Spleen (tissue), 11 donors: Measurements from ENCODE around the gene NKAIN2. TPM values are rescaled to one million over a fixed set of nuclear protein-coding genes. Genes with fewer than 3 reads are reported as not detected.
"Not testable (repeated sequence)": the region's sequence is repeated elsewhere in the genome, so short reads cannot be mapped to it uniquely, and the experiment has no call there.

Experiments used
- DNase-seq: peaks from one replicate; pipeline ENCODE4 v3.0.0-alpha.2; 2020
- H3K27ac ChIP-seq, 8 donors: fragments of 200-600 bp; sonication (generic) in 7 of 8; 1 replicate in 4 of 8; 2 replicates in 4 of 8; pipeline versions ENCODE4 v1.5.0 to v1.8.0; 2016 to 2021; ENCODE audit warnings: inconsistent platforms in 4 of 8, mild to moderate bottlenecking in 4 of 8, moderate library complexity in 1 of 8
- H3K27me3 ChIP-seq, 7 donors: fragments of 200-600 bp; sonication (generic) in 6 of 7; replicated peaks in 1 of 7; 1 replicate in 4 of 7; 2 replicates in 3 of 7; pipeline versions ENCODE4 v1.5.0 to v1.8.0; 2016 to 2021; ENCODE audit warnings: inconsistent platforms in 3 of 7, mild to moderate bottlenecking in 1 of 7
- H3K36me3 ChIP-seq, 6 donors: fragments of 200-600 bp; sonication (generic) in 5 of 6; 1 replicate in 4 of 6; 2 replicates in 2 of 6; pipeline versions ENCODE4 v1.5.0 to v1.8.0; 2016 to 2021; ENCODE audit warnings: inconsistent platforms in 2 of 6
- H3K4me1 ChIP-seq, 6 donors: fragments of 200-600 bp; sonication (generic) in 5 of 6; 1 replicate in 3 of 6; 2 replicates in 3 of 6; pipeline versions ENCODE4 v1.5.0 to v1.8.0; 2016 to 2021; ENCODE audit warnings: inconsistent platforms in 3 of 6
- H3K4me3 ChIP-seq, 8 donors: fragments of 200-600 bp; sonication (generic) in 7 of 8; 1 replicate in 4 of 8; 2 replicates in 4 of 8; pipeline versions ENCODE4 v1.5.0 to v1.8.0; 2016 to 2021; ENCODE audit warnings: inconsistent platforms in 4 of 8, mild to moderate bottlenecking in 4 of 8, moderate library complexity in 2 of 8
- H3K9me3 ChIP-seq, 8 donors: fragments of 200-600 bp; sonication (generic) in 7 of 8; 1 replicate in 4 of 8; 2 replicates in 4 of 8; pipeline versions ENCODE4 v1.5.0 to v1.8.0; 2016 to 2021; ENCODE audit warnings: inconsistent platforms in 4 of 8
- POLR2A ChIP-seq, 3 donors: fragments of 450-650 bp; IDR thresholded peaks; one replicate each; pipeline ENCODE4 v1.5.1; 2017; ENCODE audit warnings: antibody characterized with exemption in 3 of 3, mild to moderate bottlenecking in 1 of 3
- POLR2AphosphoS5 ChIP-seq, 3 donors: sonication (generic); formaldehyde crosslinking; IDR thresholded peaks; one replicate each; pipeline ENCODE4 v1.5.1; 2017; ENCODE audit warnings: antibody characterized with exemption in 3 of 3
- WGBS, 5 donors: extraction: QIAGEN DNeasy Blood & Tissue Kit in 3 of 5; methylation state at CpG; one replicate each; pipeline versions ENCODE4 v1.1.5 to v1.1.7; 2013 to 2018; 5-methylcytosine and 5-hydroxymethylcytosine counted together
- intact Hi-C: fragments of 100-400 bp; cut with DNase I; formaldehyde crosslinking; loops from one replicate; pipeline ENCODE4 v1.15.0; 2023; ENCODE audit warnings: low total_unique reads
- polyA plus RNA-seq, 3 donors: library from polyadenylated mRNA; stranded (reverse); fragments of 200-250 nt; gene quantifications; one replicate each; pipeline ENCODE4 v1.2.1, GENCODE V29; 2013
- total RNA-seq, 7 donors: library from RNA; depleted of rRNA in 3 of 7; stranded (reverse); fragments of >200 nt in 3 of 7; fragmentation: NEBNext Ultra II Directional in 4 of 7; extraction: Animal tissue kit (Norgen Biotek cat#: 25700) in 4 of 7; gene quantifications; one replicate each; pipeline versions ENCODE4 v1.1.0 to v1.2.1, GENCODE V29; 2016 to 2021
- TF ChIP-seq, protein P1 (sequence below), 11 experiments: fragments of 200-600 bp in 7 of 11; fragments of 450-650 bp in 4 of 11; sonication (generic) in 4 of 11; IDR thresholded peaks in 8 of 11; conservative IDR thresholded peaks in 3 of 11; 1 replicate in 7 of 11; 2 replicates in 4 of 11; pipeline versions ENCODE4 v1.4.0 to v1.8.0; 2016 to 2021; ENCODE audit warnings: antibody characterized with exemption in 11 of 11, inconsistent platforms in 4 of 11, mild to moderate bottlenecking in 1 of 11
- donor health status: healthy with polysubstance abuse.
- donor health status: DM: no; HTN: no; CAD: no; lungs with moderate emphysema.
- donor health status: DM: no; HTN: no; CAD: no.
- donor health status: Bipolar disorder and iron deficiency.
- donor health status: healthy.
- donor health status: DM: no; HTN: no; CAD: no.
- donor health status: DM: yes; HTN: yes; CAD: no.

The NKAIN2 gene
- total and polyA plus RNA-seq, 10 donors: 0.13 to 0.51 (median 0.18) TPM; not detected in 4

DNA sequence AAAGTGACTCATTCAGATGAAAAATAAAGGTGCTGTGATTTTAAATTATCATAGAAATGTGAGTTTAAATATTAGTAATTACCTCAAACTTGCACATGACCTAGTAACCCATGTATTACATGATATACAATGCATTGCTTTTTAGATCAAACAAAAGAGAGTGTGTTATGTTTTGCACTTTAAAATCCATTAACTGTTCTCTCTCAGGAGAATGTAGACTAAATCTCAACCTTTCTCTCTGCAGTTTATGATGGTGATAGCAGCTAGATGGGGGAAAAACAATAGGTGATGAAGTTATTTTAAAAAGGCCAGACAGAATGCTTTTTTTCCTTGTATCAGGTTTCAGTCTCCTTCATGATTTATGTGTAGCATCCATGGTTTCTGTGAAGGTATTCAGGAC lies 754.2 kb downstream of the NKAIN2 start:
- Histone ChIP-seq H3K9me3 (peaks cover 0 to 10% (median 0%) of the 10 kb centered on the region in 8 donors), H3K27ac (no peak overlapping the region), H3K4me1 (no peaks in the 10 kb centered on the region), H3K4me3 (no peak overlapping the region), H3K36me3 (no peaks in the 10 kb centered on the region), H3K27me3 (no peaks in the 10 kb centered on the region)
- no peak for DNase-seq
- intact Hi-C loops: no loop called here
- TF ChIP-seq POLR2A (IDR thresholded peaks at IDR 0.05) (no peak), POLR2AphosphoS5 (IDR thresholded peaks at IDR 0.05) (no peak)
- TF ChIP-seq, protein P1, sequence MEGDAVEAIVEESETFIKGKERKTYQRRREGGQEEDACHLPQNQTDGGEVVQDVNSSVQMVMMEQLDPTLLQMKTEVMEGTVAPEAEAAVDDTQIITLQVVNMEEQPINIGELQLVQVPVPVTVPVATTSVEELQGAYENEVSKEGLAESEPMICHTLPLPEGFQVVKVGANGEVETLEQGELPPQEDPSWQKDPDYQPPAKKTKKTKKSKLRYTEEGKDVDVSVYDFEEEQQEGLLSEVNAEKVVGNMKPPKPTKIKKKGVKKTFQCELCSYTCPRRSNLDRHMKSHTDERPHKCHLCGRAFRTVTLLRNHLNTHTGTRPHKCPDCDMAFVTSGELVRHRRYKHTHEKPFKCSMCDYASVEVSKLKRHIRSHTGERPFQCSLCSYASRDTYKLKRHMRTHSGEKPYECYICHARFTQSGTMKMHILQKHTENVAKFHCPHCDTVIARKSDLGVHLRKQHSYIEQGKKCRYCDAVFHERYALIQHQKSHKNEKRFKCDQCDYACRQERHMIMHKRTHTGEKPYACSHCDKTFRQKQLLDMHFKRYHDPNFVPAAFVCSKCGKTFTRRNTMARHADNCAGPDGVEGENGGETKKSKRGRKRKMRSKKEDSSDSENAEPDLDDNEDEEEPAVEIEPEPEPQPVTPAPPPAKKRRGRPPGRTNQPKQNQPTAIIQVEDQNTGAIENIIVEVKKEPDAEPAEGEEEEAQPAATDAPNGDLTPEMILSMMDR (IDR thresholded peaks at IDR 0.05 in 8 of 11, conservative IDR thresholded peaks at IDR 0.05 in 3 of 11): no peak

DNA sequence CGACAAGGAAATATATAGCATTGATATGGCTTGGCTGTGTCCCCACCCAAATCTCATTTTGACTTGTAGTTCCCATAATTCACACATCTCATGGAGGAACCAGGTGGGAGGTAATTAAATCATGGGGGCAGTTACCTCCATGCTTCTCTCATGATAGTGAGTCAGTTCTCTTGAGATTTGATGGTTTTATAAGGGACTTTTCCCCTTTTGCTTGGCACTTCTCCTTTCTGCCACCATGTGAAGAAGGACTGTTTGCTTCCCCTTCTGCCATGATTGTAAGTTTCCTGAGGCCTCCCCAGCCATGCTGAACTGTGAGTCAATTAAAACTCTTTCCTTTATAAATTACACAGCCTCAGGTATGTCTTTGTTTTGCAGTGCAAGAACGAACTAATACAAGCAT lies 756.4 kb downstream of the NKAIN2 start:
- H3K4me3 ChIP-seq, H3K27ac ChIP-seq, DNase-seq, intact Hi-C loops, H3K27me3 ChIP-seq, H3K4me1 ChIP-seq, H3K36me3 ChIP-seq: not testable (repeated sequence)
- H3K9me3 ChIP-seq: peaks cover 0 to 19% (median 2%) of the 10 kb centered on the region in 8 donors
- WGBS, 5 donors: 76 to 90% (median 83%) methylated on average over 2 of the region's 2 CpGs

DNA sequence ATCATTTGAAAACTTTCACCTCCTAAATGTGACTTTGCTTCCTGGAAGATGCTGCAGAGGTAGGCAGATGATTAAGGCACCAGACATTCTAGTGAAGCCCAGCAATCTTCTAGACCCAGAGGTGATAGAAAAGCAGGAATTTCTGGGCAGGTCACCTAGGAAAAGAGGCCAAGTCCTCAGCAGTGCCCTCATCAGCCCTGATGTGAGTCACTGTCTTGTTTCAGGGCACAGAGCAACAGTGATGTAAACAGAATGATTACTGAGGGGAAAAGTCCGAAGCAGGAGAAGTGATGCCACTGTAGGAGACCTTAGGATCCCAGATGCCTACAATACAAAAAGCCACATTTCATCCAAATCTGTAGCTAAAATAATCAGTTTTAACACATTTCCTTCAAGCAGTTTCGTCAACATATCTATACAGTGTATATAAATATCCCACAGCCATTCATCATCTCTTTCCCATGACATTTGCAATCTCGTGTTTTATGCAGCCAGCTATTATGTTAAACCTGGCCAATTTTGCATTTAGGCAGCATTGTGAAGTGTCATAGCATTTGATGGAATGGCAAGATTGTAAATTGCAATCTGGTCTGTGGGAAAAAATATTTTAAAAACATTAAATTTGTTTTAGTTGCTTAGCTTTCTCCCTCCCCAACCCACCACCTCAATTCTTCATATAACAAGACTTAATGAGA lies 757.4 kb downstream of the NKAIN2 start:
- Histone ChIP-seq H3K27me3 (no peaks in the 10 kb centered on the region), H3K9me3 (peaks cover 0 to 19% (median 2%) of the 10 kb centered on the region in 8 donors), H3K4me1 (no peaks in the 10 kb centered on the region), H3K27ac (no peak overlapping the region), H3K36me3 (no peaks in the 10 kb centered on the region), H3K4me3 (no peak overlapping the region)
- DNase-seq: no peak
- intact Hi-C loops: no loop called here
- WGBS, 5 donors: 50 to 65% (median 58%) methylated on average over 3 of the region's 3 CpGs
- TF ChIP-seq, protein P1 (IDR thresholded peaks at IDR 0.05 in 8 of 11, conservative IDR thresholded peaks at IDR 0.05 in 3 of 11): no peak
- TF ChIP-seq POLR2A (IDR thresholded peaks at IDR 0.05) (no peak), POLR2AphosphoS5 (IDR thresholded peaks at IDR 0.05) (no peak)

- WGBS, 5 donors: 76 to 89% (median 79%) methylated on average over 4 of the region's 4 CpGs
- Histone ChIP-seq H3K4me1 (no peaks in the 10 kb centered on the region), H3K27ac (no peak overlapping the region), H3K9me3 (peaks cover 0 to 15% (median 0%) of the 10 kb centered on the region in 8 donors), H3K27me3 (no peaks in the 10 kb centered on the region), H3K4me3 (no peak overlapping the region), H3K36me3 (no peaks in the 10 kb centered on the region)
- no peak for TF ChIP-seq POLR2AphosphoS5 (IDR thresholded peaks at IDR 0.05)
- no peak for TF ChIP-seq POLR2A (IDR thresholded peaks at IDR 0.05)
- TF ChIP-seq, protein P1 (IDR thresholded peaks at IDR 0.05 in 8 of 11, conservative IDR thresholded peaks at IDR 0.05 in 3 of 11): no peak
- intact Hi-C loops: no loop called here
- no peak for DNase-seq
These were observed 758.0 kb downstream of the NKAIN2 start for GRCh38 chr6:124561635-124562130.

GRCh38 chr6:124564125-124564524 lies 760.5 kb downstream of the NKAIN2 start:
- H3K4me3 ChIP-seq, intact Hi-C loops, H3K4me1 ChIP-seq, H3K36me3 ChIP-seq, H3K27ac ChIP-seq, DNase-seq, H3K27me3 ChIP-seq: not testable (repeated sequence)
- H3K9me3 ChIP-seq: peaks cover 0 to 15% (median 0%) of the 10 kb centered on the region in 8 donors
- WGBS, 5 donors: 82 to 94% (median 90%) methylated on average over 3 of the region's 3 CpGs
